ENCODE measurements around the gene CUX1.

DNA sequence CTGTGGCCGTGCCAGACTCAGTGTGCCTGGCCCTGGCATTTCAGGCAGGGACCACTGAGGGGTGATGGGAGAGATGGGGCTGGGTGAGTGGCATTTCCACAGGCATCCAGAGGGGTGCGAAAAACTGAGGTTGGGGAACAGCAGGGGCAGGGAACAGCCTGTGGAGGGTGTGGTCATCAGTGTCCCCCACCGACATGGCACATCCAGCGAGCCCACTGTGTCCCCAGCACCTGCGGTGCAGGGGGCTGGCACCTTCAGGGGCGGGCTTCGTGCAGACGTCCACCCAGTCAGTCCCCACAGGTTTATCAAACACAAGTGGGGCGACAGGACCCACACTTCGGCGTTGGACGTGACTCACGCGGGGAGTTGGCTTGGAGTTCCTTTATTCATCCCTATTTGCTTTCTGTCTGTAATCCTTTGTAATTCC is 14.8 kb downstream of the CUX1 start:
- TF ChIP-seq, protein P1, sequence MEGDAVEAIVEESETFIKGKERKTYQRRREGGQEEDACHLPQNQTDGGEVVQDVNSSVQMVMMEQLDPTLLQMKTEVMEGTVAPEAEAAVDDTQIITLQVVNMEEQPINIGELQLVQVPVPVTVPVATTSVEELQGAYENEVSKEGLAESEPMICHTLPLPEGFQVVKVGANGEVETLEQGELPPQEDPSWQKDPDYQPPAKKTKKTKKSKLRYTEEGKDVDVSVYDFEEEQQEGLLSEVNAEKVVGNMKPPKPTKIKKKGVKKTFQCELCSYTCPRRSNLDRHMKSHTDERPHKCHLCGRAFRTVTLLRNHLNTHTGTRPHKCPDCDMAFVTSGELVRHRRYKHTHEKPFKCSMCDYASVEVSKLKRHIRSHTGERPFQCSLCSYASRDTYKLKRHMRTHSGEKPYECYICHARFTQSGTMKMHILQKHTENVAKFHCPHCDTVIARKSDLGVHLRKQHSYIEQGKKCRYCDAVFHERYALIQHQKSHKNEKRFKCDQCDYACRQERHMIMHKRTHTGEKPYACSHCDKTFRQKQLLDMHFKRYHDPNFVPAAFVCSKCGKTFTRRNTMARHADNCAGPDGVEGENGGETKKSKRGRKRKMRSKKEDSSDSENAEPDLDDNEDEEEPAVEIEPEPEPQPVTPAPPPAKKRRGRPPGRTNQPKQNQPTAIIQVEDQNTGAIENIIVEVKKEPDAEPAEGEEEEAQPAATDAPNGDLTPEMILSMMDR (IDR thresholded peaks at IDR 0.05) = no peak
- TF ChIP-seq IRF2 (CRISPR knock-in tag; IDR thresholded peaks at IDR 0.05; ENCODE audit: borderline replicate concordance, low read depth) (no peak), PRDM15 (CRISPR knock-in tag; IDR thresholded peaks at IDR 0.05) (no peak)
- TF ChIP-seq, protein P2, sequence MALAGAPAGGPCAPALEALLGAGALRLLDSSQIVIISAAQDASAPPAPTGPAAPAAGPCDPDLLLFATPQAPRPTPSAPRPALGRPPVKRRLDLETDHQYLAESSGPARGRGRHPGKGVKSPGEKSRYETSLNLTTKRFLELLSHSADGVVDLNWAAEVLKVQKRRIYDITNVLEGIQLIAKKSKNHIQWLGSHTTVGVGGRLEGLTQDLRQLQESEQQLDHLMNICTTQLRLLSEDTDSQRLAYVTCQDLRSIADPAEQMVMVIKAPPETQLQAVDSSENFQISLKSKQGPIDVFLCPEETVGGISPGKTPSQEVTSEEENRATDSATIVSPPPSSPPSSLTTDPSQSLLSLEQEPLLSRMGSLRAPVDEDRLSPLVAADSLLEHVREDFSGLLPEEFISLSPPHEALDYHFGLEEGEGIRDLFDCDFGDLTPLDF (CRISPR knock-in tag; IDR thresholded peaks at IDR 0.05) = no peak
